NCI-H1694 treated with DMSO at 0.1 percent for 48 hours (cell line): ENCODE data around the gene WDR59.
"Not testable (repeated sequence)": the region's sequence is repeated elsewhere in the genome, so short reads cannot be mapped to it uniquely, and the experiment has no call there.

Experiments used
- DNase-seq: peaks from one replicate; lab custom pipeline; 2025; lab: John Stamatoyannopoulos, UW

Gene WDR59, protein sequence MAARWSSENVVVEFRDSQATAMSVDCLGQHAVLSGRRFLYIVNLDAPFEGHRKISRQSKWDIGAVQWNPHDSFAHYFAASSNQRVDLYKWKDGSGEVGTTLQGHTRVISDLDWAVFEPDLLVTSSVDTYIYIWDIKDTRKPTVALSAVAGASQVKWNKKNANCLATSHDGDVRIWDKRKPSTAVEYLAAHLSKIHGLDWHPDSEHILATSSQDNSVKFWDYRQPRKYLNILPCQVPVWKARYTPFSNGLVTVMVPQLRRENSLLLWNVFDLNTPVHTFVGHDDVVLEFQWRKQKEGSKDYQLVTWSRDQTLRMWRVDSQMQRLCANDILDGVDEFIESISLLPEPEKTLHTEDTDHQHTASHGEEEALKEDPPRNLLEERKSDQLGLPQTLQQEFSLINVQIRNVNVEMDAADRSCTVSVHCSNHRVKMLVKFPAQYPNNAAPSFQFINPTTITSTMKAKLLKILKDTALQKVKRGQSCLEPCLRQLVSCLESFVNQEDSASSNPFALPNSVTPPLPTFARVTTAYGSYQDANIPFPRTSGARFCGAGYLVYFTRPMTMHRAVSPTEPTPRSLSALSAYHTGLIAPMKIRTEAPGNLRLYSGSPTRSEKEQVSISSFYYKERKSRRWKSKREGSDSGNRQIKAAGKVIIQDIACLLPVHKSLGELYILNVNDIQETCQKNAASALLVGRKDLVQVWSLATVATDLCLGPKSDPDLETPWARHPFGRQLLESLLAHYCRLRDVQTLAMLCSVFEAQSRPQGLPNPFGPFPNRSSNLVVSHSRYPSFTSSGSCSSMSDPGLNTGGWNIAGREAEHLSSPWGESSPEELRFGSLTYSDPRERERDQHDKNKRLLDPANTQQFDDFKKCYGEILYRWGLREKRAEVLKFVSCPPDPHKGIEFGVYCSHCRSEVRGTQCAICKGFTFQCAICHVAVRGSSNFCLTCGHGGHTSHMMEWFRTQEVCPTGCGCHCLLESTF

DNA sequence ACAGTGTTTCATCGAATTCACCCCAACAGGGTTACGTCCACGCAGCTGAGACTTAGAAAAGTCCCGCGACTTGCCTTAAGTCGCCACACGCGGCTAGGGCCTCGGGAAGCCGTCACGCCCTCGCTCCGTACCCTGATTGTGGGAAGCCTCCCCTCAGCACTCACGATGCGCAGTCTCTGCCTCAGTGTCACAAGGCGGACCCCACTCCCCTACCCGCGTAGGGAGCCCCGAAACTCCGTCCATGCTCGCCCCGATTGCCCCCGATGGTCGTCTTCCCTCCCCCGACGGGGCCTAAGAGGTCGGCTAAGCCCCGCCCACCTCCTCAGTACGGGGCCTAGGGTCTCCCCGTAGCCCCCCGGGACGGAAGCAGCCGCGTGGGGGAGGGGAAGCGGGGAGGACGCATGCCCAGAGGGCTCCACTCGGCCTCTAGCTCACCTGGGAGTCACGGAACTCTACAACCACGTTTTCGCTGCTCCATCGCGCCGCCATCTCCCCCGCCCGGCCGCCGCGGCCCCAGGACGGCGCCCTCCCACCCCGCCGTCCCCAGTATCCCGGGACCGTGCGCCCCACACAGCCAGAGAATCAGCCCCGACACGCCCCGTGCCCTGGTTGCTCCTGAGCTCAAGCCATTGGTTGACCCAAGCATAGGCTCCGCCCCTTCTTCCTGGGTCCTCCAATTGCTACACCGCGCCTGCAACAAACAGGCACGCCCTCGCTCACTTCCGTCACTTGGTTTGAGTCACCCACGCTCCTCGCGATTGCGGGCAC is at the start of gene WDR59:
WDR59 (minus strand) TSS at position 595 of the 768 bp plus-strand sequence; CDS start at position 489, 106 bp downstream.
- DNase-seq, result peak; percentile 93

DNA sequence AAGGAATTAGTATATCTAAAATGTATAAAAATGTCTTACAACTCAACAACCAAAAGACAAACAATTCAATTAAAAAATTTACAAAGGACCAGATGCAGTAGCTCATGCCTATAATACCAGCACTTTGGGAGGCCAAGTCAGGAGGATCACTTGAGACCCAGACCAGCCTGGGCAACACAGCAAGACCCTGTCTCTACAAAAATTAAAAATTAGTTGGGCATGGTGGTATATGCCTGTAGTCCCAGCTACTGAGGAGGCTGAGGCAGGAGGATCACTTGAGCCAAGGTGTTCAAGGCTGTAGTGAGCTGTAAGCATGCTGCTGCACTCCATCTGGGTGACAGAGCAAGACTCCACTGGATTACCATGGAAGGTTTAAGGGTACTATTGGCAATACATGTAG is 47.7 kb upstream of the WDR59 start:
- no peak for DNase-seq

DNA sequence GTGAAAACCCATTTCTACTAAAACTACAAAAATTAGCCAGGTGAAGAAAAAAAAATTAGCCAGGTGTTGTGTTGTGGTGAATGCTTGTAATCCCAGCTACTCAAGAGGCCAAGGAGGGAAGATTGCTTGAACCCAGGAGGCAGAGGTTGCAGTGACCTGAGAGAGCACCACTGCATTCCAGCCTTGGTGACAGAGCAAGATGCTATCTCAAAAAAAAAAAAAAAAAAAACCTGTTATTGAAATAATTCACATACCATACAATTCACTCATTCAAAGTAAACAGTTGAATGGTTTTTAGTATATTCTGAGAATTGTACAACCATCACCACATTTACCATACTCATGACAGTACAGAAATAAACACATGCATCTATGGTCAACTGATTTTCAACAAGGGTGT is 44.9 kb upstream of the WDR59 start:
- no peak for DNase-seq

DNA sequence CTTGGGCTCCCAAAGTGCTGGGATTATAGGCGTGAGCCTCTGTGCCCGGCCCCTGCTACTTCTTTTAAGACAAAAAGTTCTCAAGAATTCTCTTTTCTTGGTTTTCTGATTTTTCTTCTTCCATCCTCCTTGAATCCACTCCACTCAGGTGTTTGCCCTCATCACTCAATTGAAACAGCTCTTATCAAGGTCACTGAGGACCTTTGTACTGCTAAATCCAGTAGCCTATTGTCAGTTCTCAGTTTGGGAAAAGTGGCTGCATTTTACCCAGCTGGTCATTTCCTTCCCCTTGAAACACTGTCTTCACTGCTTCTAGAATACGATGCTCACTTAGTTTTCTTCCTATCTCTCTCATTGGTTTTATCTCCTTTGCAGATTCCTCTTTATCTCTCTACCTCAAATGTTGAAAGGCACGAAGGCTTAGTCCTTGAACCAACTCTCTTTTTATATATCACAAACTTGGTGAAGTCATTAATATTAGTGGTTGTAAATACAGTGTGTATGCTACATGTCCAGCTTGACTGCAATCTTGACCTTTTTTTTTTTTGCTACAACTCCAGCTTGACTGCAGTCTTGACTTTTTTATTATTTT is 43.7 kb upstream of the WDR59 start:
- DNase-seq, result no peak

DNA sequence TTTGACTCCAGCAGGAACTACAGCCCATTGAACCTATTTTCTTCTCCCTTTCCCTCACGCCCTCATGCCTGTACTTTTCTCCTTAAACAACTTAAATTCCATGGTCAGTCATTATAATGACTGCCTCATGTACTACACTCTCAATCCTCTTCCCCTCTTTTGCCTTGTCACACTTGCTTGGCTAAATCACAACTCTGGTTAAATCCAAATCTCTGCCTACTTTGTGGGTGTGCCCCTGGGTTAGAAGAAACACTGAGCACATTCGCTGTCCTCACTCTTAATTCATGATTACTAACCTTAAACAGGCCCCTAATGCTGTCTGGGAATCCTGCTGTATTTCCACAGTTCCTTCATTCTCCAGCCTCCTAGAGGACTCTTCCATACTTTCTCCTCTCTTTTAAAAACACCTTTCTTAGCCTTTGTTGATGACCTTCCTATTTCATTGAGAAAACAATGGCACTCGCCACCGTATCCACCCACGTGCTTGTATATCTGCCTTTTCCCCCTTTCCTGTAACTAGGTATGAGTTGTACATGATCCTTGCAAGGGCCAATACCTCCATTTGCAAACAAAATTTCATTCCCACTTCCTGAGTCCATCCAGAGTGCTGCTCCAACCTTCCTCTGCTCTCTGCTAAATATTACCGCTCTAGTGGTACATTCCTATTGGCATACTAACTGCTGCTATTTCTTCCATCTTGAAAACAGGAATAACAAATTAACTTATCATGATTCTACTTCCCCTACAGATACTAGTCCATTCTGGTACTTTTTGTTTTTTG is 42.8 kb upstream of the WDR59 start:
- no peak for DNase-seq

DNA sequence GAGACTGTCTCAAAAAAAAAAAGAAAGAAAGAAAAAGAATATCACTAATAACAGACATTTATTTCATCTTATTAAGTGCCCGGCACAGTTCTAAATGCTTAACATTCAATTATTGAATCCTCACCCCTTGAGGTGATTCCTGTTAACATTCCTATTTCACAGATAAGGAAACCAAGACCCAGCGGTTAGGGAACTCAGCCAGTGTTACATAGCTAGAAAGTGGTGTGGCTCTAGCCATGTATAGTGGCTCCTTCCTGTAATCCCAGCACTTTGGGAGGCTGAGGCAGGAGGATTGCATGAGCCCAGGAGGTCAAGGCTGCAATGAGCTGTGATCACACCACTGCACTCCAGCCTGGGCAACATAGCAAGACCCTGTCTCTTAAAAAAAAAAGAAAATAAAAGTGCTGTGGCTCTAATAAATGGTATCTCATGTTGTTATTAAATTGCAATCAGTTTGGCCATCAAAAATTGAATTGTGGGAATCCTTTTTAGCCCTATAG is 42.0 kb upstream of the WDR59 start:
- DNase-seq, result no peak

DNA sequence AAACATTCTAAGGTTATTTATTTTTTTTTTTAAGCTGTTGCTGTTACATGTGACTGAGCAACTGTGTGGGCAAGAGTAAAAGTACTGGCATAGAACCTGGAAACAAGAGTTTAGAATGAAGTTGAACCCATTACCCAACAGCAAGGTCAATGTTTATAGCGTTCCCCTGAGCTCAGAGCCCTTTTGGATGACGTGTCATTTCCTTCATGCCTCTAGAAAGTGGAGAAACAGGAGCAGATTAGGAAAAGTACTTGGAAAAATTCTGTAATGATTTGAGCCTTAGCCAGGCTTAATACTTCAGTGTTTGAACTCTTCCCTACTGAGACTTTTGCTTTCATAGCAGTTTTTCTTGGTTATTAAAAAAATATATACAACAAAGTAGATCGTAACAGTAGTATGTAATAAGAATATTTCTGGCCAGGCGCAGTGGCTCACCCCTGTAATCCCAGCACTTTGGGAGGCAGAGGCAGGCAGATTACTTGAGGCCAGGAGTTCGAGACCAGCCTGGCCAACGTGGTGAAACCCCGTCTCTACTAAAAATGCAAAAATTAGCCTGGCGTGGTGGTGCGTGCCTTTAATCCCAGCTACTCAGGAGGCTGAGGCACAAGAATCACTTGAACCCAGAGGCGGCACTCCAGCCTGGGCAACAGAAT is 41.4 kb upstream of the WDR59 start:
- not testable (repeated sequence) for DNase-seq

DNA sequence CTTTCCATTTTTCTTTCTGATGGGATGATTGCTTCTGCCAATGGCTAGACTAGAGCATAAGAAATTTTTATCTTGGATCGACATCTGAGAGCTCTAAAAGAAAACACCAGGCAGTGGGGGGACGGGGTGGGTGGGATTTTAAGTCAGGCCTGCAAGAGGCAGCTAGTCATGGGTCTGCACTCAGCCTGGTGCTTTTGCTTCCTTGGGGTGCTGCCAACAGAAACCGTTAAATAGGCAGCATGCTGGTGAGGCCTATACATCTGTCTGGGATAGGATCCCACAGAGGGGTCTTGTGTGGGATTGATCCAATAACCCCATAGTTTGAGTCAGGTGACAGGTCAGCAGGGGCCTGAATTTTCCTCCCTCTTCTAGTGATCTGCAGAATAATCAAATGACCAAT is 40.8 kb upstream of the WDR59 start:
- peak; percentile 20 for DNase-seq

DNA sequence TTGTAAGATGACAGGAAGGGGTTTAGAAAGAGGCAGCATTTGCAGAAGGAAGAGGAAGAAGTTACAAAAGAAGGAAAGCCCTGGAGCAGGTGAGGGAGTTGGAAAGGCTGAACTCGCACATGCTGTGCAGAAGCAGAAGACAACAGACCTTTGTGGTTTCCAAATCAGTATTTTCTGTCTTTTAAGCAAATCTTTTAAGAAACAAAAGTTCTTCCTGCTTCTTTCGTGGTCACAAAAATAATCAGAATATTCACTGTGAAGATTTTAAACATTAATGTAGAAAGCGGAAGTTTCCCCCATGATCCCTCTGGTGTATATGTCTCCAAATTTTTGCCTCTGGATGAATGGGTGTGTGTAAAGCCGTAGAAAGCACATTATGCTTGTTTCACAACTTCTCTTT is 39.7 kb upstream of the WDR59 start:
- no peak for DNase-seq

DNA sequence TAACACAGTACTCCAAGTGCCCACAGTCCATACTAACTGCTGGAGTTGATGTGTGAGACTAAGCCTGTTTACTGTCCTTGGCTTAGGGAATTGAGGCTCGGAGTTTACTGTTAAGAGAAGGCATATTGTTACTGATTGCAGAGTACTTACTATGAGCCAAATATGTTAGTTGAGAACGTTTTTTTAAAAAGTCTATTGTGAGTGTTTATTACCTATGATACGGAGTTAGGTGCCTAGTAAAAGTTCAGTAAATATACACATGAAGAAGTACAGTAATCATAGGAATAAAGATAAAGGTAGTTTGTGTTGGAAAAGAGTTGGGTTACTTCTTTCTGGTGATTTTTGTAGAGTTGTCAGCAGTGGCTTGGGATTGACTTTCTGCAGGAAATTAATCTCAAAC is 39.3 kb upstream of the WDR59 start:
- no peak for DNase-seq

DNA sequence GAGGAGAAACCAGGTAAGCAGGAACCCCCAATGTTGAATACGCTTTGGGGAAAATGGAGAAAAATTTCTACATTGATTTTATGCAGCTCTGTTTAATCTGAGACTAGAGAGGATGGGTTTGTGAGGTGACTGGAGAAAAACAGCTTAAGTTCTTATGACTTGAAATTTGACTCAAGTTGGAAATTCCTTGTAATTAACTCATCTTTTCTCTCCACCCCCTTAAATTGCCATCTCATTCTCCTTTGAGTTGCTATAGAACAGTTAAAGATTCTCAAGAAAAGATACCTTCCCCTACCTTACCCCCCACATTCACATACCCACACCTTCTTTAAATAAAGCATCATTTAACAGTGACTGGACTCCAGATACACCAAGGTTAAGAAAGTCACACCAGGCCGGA is 38.1 kb upstream of the WDR59 start:
- DNase-seq, result no peak

DNA sequence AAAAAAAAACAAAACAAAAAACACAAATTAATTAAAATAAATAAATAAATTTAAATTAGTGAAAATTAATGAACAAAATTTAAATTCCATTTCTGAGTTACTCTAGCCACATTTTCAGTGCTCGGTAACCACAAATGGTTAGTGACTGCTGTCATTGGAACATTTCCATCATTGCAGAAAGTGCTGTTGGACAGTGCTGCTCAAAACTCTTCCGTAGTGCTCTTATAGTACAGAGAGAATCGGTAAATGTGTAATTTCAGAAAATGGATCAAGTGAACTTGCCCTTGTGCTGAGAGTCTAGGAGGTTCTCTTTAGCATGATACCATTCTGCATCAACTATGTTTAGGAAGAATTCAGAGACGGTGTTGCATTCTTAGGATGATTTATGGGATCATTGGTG is 37.6 kb upstream of the WDR59 start:
- no peak for DNase-seq

DNA sequence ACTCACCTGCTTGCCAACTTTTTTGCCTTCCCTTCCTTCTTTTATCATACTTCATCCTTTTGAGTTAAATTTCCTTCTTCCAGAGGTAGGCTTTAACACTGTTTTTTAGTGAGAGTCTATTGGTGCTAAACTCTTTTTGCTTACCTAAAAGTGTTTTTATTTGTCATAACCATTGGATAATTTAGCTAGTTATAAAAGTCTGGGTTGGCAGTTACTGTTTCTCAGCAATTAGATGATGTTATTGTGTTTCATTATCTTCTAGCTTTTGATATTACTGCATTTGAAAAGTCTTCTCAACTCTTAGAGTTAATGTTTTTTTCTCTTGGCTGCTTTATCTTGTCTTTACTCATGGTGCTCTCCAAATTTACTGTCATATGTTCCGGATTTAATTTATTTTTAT is 36.5 kb upstream of the WDR59 start:
- no peak for DNase-seq

DNA sequence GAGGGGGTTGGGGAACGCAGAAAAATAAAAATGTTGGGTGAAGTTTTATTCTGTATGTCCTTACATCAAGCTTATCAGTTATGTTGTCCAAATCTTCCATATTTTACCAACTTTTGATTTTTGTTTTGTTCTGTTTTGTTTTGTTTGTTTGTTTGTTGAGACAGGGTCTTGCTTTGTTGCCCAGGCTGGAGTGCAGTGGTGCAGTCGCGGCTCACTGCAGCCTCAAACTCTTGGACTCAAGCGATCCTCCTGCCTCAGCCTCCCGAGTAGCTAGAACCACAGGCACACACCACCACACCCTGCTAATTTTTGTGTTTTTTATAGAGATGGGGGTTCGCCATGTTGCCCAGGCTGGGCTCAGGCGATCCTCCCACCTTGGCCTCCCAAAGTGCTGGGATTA is 34.7 kb upstream of the WDR59 start:
- no peak for DNase-seq

DNA sequence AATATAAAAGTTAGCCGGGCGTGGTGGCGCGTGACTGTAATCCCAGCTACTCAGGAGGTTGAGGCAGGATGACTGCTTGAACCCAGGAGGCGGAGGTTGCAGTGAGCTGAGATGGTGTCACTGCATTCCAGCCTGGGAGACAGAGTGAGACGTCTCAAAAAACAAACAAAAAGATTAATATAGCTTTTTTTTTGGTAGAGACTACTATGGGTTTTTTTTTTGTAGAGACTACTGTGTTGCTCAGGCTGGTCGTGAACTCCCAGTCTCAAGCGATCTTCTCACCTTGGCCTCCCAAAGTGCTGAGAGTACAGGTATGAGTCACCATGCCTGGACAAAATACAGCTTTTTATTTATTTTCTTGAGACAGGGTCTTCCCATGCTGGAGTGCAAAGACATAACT is 34.1 kb upstream of the WDR59 start:
- no peak for DNase-seq

DNA sequence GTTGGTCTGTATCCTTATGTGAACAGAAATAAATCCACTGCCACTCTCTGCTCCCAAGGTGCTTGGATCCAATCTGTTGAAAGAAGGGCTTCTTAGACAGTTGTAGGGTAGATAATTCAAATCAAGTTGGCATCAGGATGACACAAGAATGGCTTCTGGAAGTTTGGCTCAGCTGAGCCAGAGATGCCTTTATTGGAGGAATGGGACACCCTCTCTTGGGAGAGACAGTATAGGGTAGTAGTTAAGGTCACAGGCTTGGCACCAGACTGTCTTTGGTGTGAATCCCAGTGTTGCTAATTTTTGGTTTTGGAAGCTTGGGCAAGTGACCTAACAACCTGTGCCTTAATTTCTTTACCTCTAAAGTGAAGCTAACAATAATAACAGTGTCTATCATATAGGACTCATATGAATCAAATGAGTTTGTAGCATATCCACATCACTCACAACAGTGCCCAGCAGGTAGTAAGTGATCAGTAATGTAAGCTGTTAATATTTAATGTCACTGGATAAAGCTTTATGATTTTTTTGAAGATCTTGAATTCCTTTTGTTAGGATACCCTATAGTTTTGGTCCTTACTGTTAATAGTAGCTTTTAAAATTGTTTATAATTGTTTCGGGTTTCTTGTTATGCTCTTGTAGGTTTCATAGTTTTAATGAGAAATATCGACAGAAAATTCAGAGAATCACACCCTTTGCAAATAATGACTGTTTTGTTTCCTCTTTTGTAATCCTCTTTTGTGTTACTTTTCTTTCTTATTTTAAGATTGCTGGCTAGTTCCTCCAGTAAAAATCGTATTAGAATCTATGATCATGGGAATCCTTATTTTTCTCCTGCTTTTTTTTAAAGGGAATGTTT is 33.0 kb upstream of the WDR59 start:
- DNase-seq, result no peak

DNA sequence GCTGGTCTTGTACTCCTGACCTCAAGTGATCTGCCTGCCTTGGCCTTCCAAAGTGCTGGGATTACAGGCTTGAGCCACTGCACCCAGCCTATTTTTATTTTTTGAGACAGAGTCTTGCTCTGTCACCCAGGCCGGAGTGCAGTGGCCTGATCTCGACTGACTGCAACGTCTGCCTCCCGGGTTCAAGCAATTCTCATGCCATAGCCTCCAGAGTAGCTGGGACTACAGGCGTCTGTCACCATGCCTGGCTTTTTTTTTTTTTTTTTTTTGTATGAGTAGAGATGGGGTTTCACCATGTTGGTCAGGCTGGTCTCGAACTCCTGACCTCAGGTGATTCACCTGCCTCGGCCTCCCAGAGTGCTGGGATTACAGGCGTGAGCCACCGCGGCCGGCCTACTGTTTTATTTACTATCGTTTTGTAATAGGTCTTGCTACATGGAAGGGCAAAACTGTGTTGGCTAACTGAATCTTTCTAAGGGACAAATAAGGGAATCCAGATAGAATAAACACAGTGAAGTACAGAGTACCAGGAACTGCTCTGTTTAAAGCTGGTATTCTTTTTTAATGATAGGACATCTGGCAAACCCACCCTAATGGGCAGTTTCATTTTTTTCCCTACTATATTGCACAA is 31.6 kb upstream of the WDR59 start:
- not testable (repeated sequence) for DNase-seq

DNA sequence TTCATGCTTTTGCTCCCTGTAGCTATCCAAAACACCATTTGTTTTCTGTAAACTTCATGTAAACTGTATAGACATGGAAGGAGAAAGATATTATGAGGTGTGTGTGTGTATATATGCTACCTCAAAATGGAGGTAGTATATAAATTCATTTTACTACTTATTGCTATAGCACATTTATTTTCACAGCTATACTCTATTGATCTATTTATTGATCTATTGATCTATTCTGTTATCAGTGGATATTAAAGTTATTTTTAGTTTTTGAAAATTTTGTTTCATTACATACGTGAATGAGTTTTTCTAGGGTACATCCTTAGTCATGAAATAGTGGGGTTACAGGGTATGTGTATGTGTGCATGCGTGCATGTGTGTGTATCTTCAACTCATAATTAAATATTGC is 29.4 kb upstream of the WDR59 start:
- DNase-seq, result no peak

DNA sequence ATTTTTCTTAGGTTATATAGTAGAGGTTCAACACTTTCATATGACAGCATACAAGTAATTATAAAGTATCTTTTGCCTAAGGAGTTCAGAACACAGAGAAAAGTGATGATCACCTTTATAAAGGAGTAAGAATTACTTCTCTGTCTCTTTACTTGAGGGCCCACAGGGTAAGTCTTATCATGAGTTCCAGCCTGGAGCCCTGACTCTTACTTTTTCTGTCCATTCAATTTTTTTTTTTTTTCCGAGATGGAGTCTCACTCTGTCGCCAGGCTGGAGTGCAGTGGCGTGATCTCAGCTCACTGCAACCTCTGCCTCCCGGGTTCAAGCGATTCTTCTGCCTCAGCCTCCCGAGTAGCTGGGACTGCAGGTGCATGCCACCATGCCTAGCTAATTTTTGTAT is 28.2 kb upstream of the WDR59 start:
- not testable (repeated sequence) for DNase-seq
